SK-N-SH (cell line): ENCODE results near the gene DOCK3. TPM values are rescaled to one million over a fixed set of nuclear protein-coding genes. Genes with fewer than 3 reads are reported as not detected.

Experiments used
- CTCF ChIA-PET: fragments of 300-600, 350-600 bp; formaldehyde crosslinking; extraction: SDS; loops from one replicate; lab custom pipeline; 2021; lab: Yijun Ruan, JAX
- POLR2A ChIA-PET: fragments of 350-600 bp; sonication (Branson Sonifier 250); formaldehyde crosslinking; extraction: SDS; loops from one replicate; lab custom pipeline; 2020; ENCODE audit warnings: antibody characterized with exemption, inconsistent platforms; lab: Yijun Ruan, JAX
- DNase-seq: peaks from one replicate; pipeline ENCODE4 v3.0.0; 2012
- H2AFZ ChIP-seq: fragments of 200-600 bp; sonication (generic); 2 replicates; pipeline ENCODE4 v1.8.1; 2016; ENCODE audit warnings: antibody characterized with exemption, mild to moderate bottlenecking, low read depth
- H3F3A ChIP-seq: fragments of 200-600 bp; sonication (generic); replicated peaks from 2 replicates; pipeline ENCODE3; 2016; ENCODE audit warnings: antibody characterized with exemption, mild to moderate bottlenecking; ENCODE audit not compliant: insufficient read depth
- H3K27ac ChIP-seq, 2 experiments: fragments of 200-500 bp in 1 of 2; fragments of 200-600 bp in 1 of 2; sonication (Bioruptor generic) in 1 of 2; sonication (generic), shearing (Covaris generic) in 1 of 2; 2 replicates each; pipeline versions ENCODE4 v1.5.1 to v1.6.1; 2014 to 2016; ENCODE audit warnings: low read depth in 2 of 2, inconsistent platforms in 1 of 2, low read length in 1 of 2, mild to moderate bottlenecking in 1 of 2, mixed read lengths in 1 of 2
- H3K27me3 ChIP-seq: fragments of 200-600 bp; sonication (generic), shearing (Covaris generic); 2 replicates; pipeline ENCODE4 v1.6.1; 2016; ENCODE audit warnings: mixed run types; ENCODE audit not compliant: insufficient read depth
- H3K36me3 ChIP-seq, 2 experiments: fragments of 200-500 bp in 1 of 2; fragments of 200-600 bp in 1 of 2; sonication (Bioruptor generic) in 1 of 2; sonication (generic) in 1 of 2; replicated peaks in 1 of 2; 2 replicates each; pipeline versions ENCODE3 to v1.5.1; 2014 to 2016; ENCODE audit warnings: low read length in 1 of 2, mild to moderate bottlenecking in 1 of 2; ENCODE audit not compliant: insufficient read depth in 2 of 2, control insufficient read depth in 1 of 2
- H3K4me1 ChIP-seq, 2 experiments: fragments of 200-500 bp in 1 of 2; fragments of 200-600 bp in 1 of 2; sonication (Bioruptor generic) in 1 of 2; sonication (generic), shearing (Covaris generic) in 1 of 2; 2 replicates each; pipeline versions ENCODE4 v1.5.1 to v1.6.1; 2014 to 2016; ENCODE audit warnings: low read depth in 1 of 2, low read length in 1 of 2, mixed run types in 1 of 2; ENCODE audit not compliant: insufficient read depth in 2 of 2, control insufficient read depth in 1 of 2
- H3K4me2 ChIP-seq: fragments of 200-600 bp; sonication (generic), shearing (Covaris generic); 2 replicates; pipeline ENCODE4 v1.6.1; 2017; ENCODE audit warnings: mixed run types
- H3K4me3 ChIP-seq, 2 experiments: fragments of 200-500 bp in 1 of 2; fragments of 200-600 bp in 1 of 2; sonication (Bioruptor generic) in 1 of 2; sonication (generic), shearing (Covaris generic) in 1 of 2; 2 replicates each; pipeline versions ENCODE4 v1.5.1 to v1.8.1; 2014 to 2016; ENCODE audit warnings: low read depth in 2 of 2, inconsistent platforms in 1 of 2, low read length in 1 of 2, mild to moderate bottlenecking in 1 of 2, mixed read lengths in 1 of 2, moderate library complexity in 1 of 2
- H3K79me2 ChIP-seq: fragments of 200-600 bp; sonication (generic); 2 replicates; pipeline ENCODE4 v1.8.1; 2017; ENCODE audit warnings: mild to moderate bottlenecking; ENCODE audit not compliant: insufficient read depth
- H3K9ac ChIP-seq: fragments of 200-600 bp; sonication (generic); 2 replicates; pipeline ENCODE4 v1.6.1; 2017; ENCODE audit warnings: mixed run types
- H3K9me2 ChIP-seq: fragments of 200-600 bp; sonication (generic); 2 replicates; pipeline ENCODE4 v1.6.1; 2017; ENCODE audit warnings: mixed run types
- H3K9me3 ChIP-seq: fragments of 200-600 bp; sonication (generic); 2 replicates; pipeline ENCODE4 v1.6.1; 2017; ENCODE audit warnings: mixed run types, mild to moderate bottlenecking, moderate library complexity
- H4K20me1 ChIP-seq: fragments of 200-600 bp; sonication (generic); 2 replicates; pipeline ENCODE4 v1.6.1; 2017; ENCODE audit warnings: mild to moderate bottlenecking, mixed run types; ENCODE audit not compliant: insufficient read depth
- CTCF ChIP-seq: fragments of 200-600 bp; sonication (generic); IDR thresholded peaks from 2 replicates; pipeline ENCODE4 v1.6.1; 2017; ENCODE audit warnings: antibody characterized with exemption, mild to moderate bottlenecking, moderate library complexity
- ELF1 ChIP-seq: IDR thresholded peaks from 2 replicates; pipeline ENCODE4 v1.4.0; 2012
- EZH2phosphoT487 ChIP-seq: fragments of 200-600 bp; sonication (generic); IDR thresholded peaks from 2 replicates; pipeline ENCODE4 v1.6.1; 2017; ENCODE audit warnings: low read depth, mixed run types, mild to moderate bottlenecking, antibody characterized with exemption, moderate library complexity, borderline replicate concordance
- JUND ChIP-seq: IDR thresholded peaks from 2 replicates; pipeline ENCODE4 v1.4.0; 2012
- NRF1 ChIP-seq: IDR thresholded peaks from 2 replicates; pipeline ENCODE4 v1.6.1; 2012; ENCODE audit warnings: low read depth, mild to moderate bottlenecking, low read length
- POLR2AphosphoS5 ChIP-seq: IDR thresholded peaks from 2 replicates; pipeline ENCODE4 v1.6.1; 2012; ENCODE audit warnings: low read depth, low read length
- RAD21 ChIP-seq: IDR thresholded peaks from 2 replicates; pipeline ENCODE4 v1.6.1; 2012; ENCODE audit warnings: mild to moderate bottlenecking, low read length
- TEAD4 ChIP-seq: IDR thresholded peaks from 2 replicates; pipeline ENCODE4 v1.4.0; 2012; ENCODE audit warnings: mild to moderate bottlenecking, borderline replicate concordance; ENCODE audit not compliant: insufficient read depth
- USF1 ChIP-seq: IDR thresholded peaks from 2 replicates; pipeline ENCODE4 v1.4.0; 2012; ENCODE audit warnings: low read depth, borderline replicate concordance
- USF2 ChIP-seq: fragments of 150-350 bp; IDR thresholded peaks from 2 replicates; pipeline ENCODE4 v1.6.1; 2017; ENCODE audit warnings: antibody characterized with exemption, low read length, low read depth, borderline replicate concordance
- YY1 ChIP-seq: IDR thresholded peaks from 2 replicates; pipeline ENCODE4 v1.4.0; 2012; ENCODE audit warnings: low read depth, mild to moderate bottlenecking
- WGBS: methylation state at CpG from one replicate; pipeline ENCODE4 v1.1.6; 2017; ENCODE audit warnings: low lambda C conversion rate; 5-methylcytosine and 5-hydroxymethylcytosine counted together
- polyA plus RNA-seq, 3 experiments: library from polyadenylated mRNA; depleted of rRNA; stranded (reverse); fragments of >200 nt; gene quantifications; 2 replicates each; pipeline ENCODE4 v1.2.3, GENCODE V29; 2012
- TF ChIP-seq, protein P1 (sequence below): IDR thresholded peaks from 2 replicates; pipeline ENCODE4; 2012
- TF ChIP-seq, protein P2 (sequence below): fragments of 150-350 bp; IDR thresholded peaks from 2 replicates; pipeline ENCODE4 v1.6.1; 2016; ENCODE audit warnings: mild to moderate bottlenecking, low read depth, low read length
- TF ChIP-seq, protein P3 (sequence below): IDR thresholded peaks from 2 replicates; pipeline ENCODE4 v1.6.1; 2012; ENCODE audit warnings: mild to moderate bottlenecking, low read depth, low read length, moderate library complexity

DOCK3 gene
- polyA plus RNA-seq, 1 of the 3 experiments (the other 2 are of a cell fraction), result 0.05 TPM

GRCh38 chr3:50840983-50841489 lies 166.3 kb downstream of the DOCK3 start:
- Histone ChIP-seq H3K4me2 (no peak overlapping the region), H2AFZ (no peak overlapping the region), H3K79me2 (no peaks in the 10 kb centered on the region), H3K27me3 (no peaks in the 10 kb centered on the region), H3K27ac (no peak overlapping the region), H3K9me3 (no peaks in the 10 kb centered on the region), H3K9ac (no peak overlapping the region), H3K4me1 (no peaks in the 10 kb centered on the region), H4K20me1 (no peaks in the 10 kb centered on the region), H3F3A (no peaks in the 10 kb centered on the region), H3K36me3 (no peaks in the 10 kb centered on the region), H3K9me2 (no peaks in the 10 kb centered on the region), H3K4me3 (no peak overlapping the region)
- POLR2A ChIA-PET, result no interaction called here
- WGBS, result 17% methylated on average over 1 of the region's 1 CpG
- TF ChIP-seq TEAD4 (no peak), ELF1 (no peak), USF1 (no peak), CTCF (no peak), EZH2phosphoT487 (no peak)
- TF ChIP-seq, protein P1, sequence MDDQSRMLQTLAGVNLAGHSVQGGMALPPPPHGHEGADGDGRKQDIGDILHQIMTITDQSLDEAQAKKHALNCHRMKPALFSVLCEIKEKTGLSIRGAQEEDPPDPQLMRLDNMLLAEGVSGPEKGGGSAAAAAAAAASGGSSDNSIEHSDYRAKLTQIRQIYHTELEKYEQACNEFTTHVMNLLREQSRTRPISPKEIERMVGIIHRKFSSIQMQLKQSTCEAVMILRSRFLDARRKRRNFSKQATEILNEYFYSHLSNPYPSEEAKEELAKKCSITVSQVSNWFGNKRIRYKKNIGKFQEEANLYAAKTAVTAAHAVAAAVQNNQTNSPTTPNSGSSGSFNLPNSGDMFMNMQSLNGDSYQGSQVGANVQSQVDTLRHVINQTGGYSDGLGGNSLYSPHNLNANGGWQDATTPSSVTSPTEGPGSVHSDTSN, result no peak
- CTCF ChIA-PET, result no interaction called here
- no peak for DNase-seq

GRCh38 chr3:50848308-50848707 lies 173.6 kb downstream of the DOCK3 start:
- WGBS, result 56% methylated on average over 5 of the region's 5 CpGs
- no peak for DNase-seq
- Histone ChIP-seq H2AFZ (no peak overlapping the region), H3F3A (no peaks in the 10 kb centered on the region), H3K79me2 (no peaks in the 10 kb centered on the region), H3K36me3 (no peaks in the 10 kb centered on the region), H3K27ac (no peak overlapping the region), H3K4me3 (no peak overlapping the region), H3K4me1 (no peaks in the 10 kb centered on the region), H3K4me2 (no peak overlapping the region), H3K9ac (no peak overlapping the region), H3K9me2 (no peaks in the 10 kb centered on the region), H4K20me1 (no peaks in the 10 kb centered on the region), H3K9me3 (no peaks in the 10 kb centered on the region), H3K27me3 (no peaks in the 10 kb centered on the region)
- TF ChIP-seq USF2 (no peak), YY1 (no peak), TEAD4 (no peak), POLR2AphosphoS5 (no peak), JUND (no peak), RAD21 (no peak), NRF1 (no peak)
- TF ChIP-seq, protein P2, sequence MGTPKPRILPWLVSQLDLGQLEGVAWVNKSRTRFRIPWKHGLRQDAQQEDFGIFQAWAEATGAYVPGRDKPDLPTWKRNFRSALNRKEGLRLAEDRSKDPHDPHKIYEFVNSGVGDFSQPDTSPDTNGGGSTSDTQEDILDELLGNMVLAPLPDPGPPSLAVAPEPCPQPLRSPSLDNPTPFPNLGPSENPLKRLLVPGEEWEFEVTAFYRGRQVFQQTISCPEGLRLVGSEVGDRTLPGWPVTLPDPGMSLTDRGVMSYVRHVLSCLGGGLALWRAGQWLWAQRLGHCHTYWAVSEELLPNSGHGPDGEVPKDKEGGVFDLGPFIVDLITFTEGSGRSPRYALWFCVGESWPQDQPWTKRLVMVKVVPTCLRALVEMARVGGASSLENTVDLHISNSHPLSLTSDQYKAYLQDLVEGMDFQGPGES, result no peak
- TF ChIP-seq, protein P3, sequence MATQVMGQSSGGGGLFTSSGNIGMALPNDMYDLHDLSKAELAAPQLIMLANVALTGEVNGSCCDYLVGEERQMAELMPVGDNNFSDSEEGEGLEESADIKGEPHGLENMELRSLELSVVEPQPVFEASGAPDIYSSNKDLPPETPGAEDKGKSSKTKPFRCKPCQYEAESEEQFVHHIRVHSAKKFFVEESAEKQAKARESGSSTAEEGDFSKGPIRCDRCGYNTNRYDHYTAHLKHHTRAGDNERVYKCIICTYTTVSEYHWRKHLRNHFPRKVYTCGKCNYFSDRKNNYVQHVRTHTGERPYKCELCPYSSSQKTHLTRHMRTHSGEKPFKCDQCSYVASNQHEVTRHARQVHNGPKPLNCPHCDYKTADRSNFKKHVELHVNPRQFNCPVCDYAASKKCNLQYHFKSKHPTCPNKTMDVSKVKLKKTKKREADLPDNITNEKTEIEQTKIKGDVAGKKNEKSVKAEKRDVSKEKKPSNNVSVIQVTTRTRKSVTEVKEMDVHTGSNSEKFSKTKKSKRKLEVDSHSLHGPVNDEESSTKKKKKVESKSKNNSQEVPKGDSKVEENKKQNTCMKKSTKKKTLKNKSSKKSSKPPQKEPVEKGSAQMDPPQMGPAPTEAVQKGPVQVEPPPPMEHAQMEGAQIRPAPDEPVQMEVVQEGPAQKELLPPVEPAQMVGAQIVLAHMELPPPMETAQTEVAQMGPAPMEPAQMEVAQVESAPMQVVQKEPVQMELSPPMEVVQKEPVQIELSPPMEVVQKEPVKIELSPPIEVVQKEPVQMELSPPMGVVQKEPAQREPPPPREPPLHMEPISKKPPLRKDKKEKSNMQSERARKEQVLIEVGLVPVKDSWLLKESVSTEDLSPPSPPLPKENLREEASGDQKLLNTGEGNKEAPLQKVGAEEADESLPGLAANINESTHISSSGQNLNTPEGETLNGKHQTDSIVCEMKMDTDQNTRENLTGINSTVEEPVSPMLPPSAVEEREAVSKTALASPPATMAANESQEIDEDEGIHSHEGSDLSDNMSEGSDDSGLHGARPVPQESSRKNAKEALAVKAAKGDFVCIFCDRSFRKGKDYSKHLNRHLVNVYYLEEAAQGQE, result no peak
- CTCF ChIA-PET, result no interaction called here
- POLR2A ChIA-PET, result no interaction called here
